SH-SY5Y (cell line): ENCODE data around the gene IL3.
A peak's percentile ranks its signal among the peaks of the same experiment; 100 is the strongest.

Experiments
- GATA2 ChIP-seq: IDR thresholded peaks from 2 replicates; pipeline ENCODE4 v1.6.1; 2011; ENCODE audit warnings: mild to moderate bottlenecking, low read depth, low read length
- GATA3 ChIP-seq: IDR thresholded peaks from 2 replicates; pipeline ENCODE4 v1.6.1; 2011; ENCODE audit warnings: low read depth, mild to moderate bottlenecking, low read length, moderate library complexity

Gene IL3

GRCh38 chr5:132098621-132099020 lies 38.2 kb downstream of the IL3 start:
- TF ChIP-seq GATA2 (no peak), GATA3 (no peak)

- TF ChIP-seq GATA2 (no peak), GATA3 (no peak)
Observed at GRCh38 chr5:132099076-132099748, 38.8 kb downstream of the IL3 start.

- no peak for TF ChIP-seq GATA2
- no peak for TF ChIP-seq GATA3
Observed at GRCh38 chr5:132099905-132100304, 39.5 kb downstream of the IL3 start.

- no peak for TF ChIP-seq GATA2
- no peak for TF ChIP-seq GATA3
Observed at GRCh38 chr5:132100672-132101261, 40.3 kb downstream of the IL3 start.

GRCh38 chr5:132101385-132101880 lies 41.0 kb downstream of the IL3 start:
- TF ChIP-seq GATA3 (no peak), GATA2 (no peak)

- TF ChIP-seq GATA2: no peak
- no peak for TF ChIP-seq GATA3
Observed at GRCh38 chr5:132102101-132102701, 41.7 kb downstream of the IL3 start.

- TF ChIP-seq GATA2 (no peak; the same call in 1 of the 2 replicates), GATA3 (no peak)
Observed at GRCh38 chr5:132102944-132103331, 42.5 kb downstream of the IL3 start.

- TF ChIP-seq GATA3 (no peak), GATA2 (no peak)
Observed at GRCh38 chr5:132103332-132103951, 43.0 kb downstream of the IL3 start.

- TF ChIP-seq GATA3: no peak
- no peak for TF ChIP-seq GATA2
Observed at GRCh38 chr5:132103969-132104391, 43.5 kb downstream of the IL3 start.

- TF ChIP-seq GATA2 (no peak), GATA3 (no peak)
Observed at GRCh38 chr5:132104556-132104955, 44.1 kb downstream of the IL3 start.

GRCh38 chr5:132105688-132106087 lies 45.2 kb downstream of the IL3 start:
- TF ChIP-seq GATA2: peak; percentile 68; the same call in 1 of the 2 replicates
- TF ChIP-seq GATA3: no peak; the same call in 1 of the 2 replicates

- TF ChIP-seq GATA2 (no peak), GATA3 (no peak)
Observed at GRCh38 chr5:132109494-132110053, 49.1 kb downstream of the IL3 start.

GRCh38 chr5:132110195-132110594 lies 49.7 kb downstream of the IL3 start:
- TF ChIP-seq GATA2: no peak
- TF ChIP-seq GATA3: no peak

- no peak for TF ChIP-seq GATA2
- no peak for TF ChIP-seq GATA3
Observed at GRCh38 chr5:132110930-132111329, 50.5 kb downstream of the IL3 start.
